Suppressor macrophage treated with lipopolysaccharide for 4 hours (primary cell): ENCODE data around the gene HBS1L.

Experiments
- DNase-seq: peaks from one replicate; pipeline ENCODE4 v3.0.0-alpha.2; 2020

The HBS1L gene

GRCh38 chr6:135033238-135033637 is 21.4 kb downstream of the HBS1L start:
- no peak for DNase-seq

GRCh38 chr6:135030532-135031178 is 24.0 kb downstream of the HBS1L start:
- peak; percentile 8 for DNase-seq

- peak; percentile 3 for DNase-seq
Measured at GRCh38 chr6:135030056-135030473, 24.6 kb downstream of the HBS1L start.

GRCh38 chr6:135025775-135026174 is 28.8 kb downstream of the HBS1L start:
- no peak for DNase-seq

- no peak for DNase-seq
Measured at GRCh38 chr6:135025175-135025574, 29.4 kb downstream of the HBS1L start.

GRCh38 chr6:135022050-135022697 is 32.4 kb downstream of the HBS1L start:
- DNase-seq, result no peak

GRCh38 chr6:135021310-135022049 is 33.1 kb downstream of the HBS1L start:
- no peak for DNase-seq

- DNase-seq, result peak; percentile 66
Measured at GRCh38 chr6:135018941-135019340, 35.7 kb downstream of the HBS1L start.

GRCh38 chr6:135018052-135018451 is 36.6 kb downstream of the HBS1L start:
- DNase-seq, result no peak

GRCh38 chr6:135014353-135014832 is 40.2 kb downstream of the HBS1L start:
- DNase-seq, result no peak

GRCh38 chr6:135013211-135013610 is 41.4 kb downstream of the HBS1L start:
- DNase-seq, result no peak

GRCh38 chr6:135012764-135013163 is 41.9 kb downstream of the HBS1L start:
- no peak for DNase-seq

GRCh38 chr6:135012349-135012748 is 42.3 kb downstream of the HBS1L start:
- DNase-seq, result no peak

GRCh38 chr6:135008941-135009290 is 45.7 kb downstream of the HBS1L start:
- DNase-seq, result no peak

GRCh38 chr6:135008072-135008940 is 46.3 kb downstream of the HBS1L start:
- no peak for DNase-seq

- DNase-seq, result no peak
Measured at GRCh38 chr6:135006386-135006914, 48.2 kb downstream of the HBS1L start.

- peak; percentile 6 for DNase-seq
Measured at GRCh38 chr6:135004399-135004798, 50.2 kb downstream of the HBS1L start.

- DNase-seq, result no peak
Measured at GRCh38 chr6:135002974-135003703, 51.5 kb downstream of the HBS1L start.

- DNase-seq, result peak; percentile 18
Measured at GRCh38 chr6:135002229-135002844, 52.3 kb downstream of the HBS1L start.

GRCh38 chr6:134999107-134999506 is 55.5 kb downstream of the HBS1L start:
- DNase-seq, result no peak
